GM12878 (cell line): ENCODE results near the gene SLCO4C1. TPM values are rescaled to one million over a fixed set of nuclear protein-coding genes. Genes with fewer than 3 reads are reported as not detected.

ENCODE experiments used
- ATAC-seq: fragments of 200-7000 bp; cut with Tn5 transposase; 3 replicates; pipeline ENCODE4 v1.9.1; 2020; ENCODE audit warnings: mild to moderate bottlenecking, moderate library complexity
- BruUV-seq: library from RNA; stranded (reverse); fragments of 400-500 nt; replicated peaks from 2 replicates; lab custom pipeline; 2021; lab: Mats Ljungman, UMichigan
- CTCF ChIA-PET: fragments of 300-600 bp; sonication (Branson Sonifier 250); formaldehyde crosslinking; extraction: SDS; loops from one replicate; lab custom pipeline; 2021; ENCODE audit warnings: inconsistent platforms; lab: Yijun Ruan, JAX
- POLR2A ChIA-PET: fragments of 350-600 bp; formaldehyde crosslinking; extraction: SDS; loops from one replicate; lab custom pipeline; 2021; ENCODE audit warnings: inconsistent platforms; lab: Charles Lee
- RAD21 ChIA-PET: fragments of 300-600 bp; sonication (Branson Sonifier 250); formaldehyde crosslinking; loops from one replicate; lab custom pipeline; 2023; ENCODE audit warnings: antibody characterized with exemption; ENCODE audit not compliant: unreplicated experiment; lab: Charles Lee
- SMC1A ChIA-PET: fragments of 300-600 bp; sonication (Branson Sonifier 250); formaldehyde crosslinking; loops from one replicate; lab custom pipeline; 2023; ENCODE audit not compliant: unreplicated experiment, uncharacterized antibody; lab: Charles Lee
- DNase-seq: peaks from one replicate; pipeline ENCODE4 v3.0.0-alpha.2; 2011; ENCODE audit warnings: low read depth, low spot score
- FAIRE-seq: peaks from 3 replicates; lab custom pipeline; 2011; peaks lifted over from hg19 to GRCh38; lab: Jason Lieb, UNC
- H2AFZ ChIP-seq: 2 replicates; pipeline ENCODE4 v1.6.0; 2011; ENCODE audit warnings: low read depth, low read length, control low read depth; ENCODE audit not compliant: control insufficient read depth
- H3K27ac ChIP-seq: 2 replicates; pipeline ENCODE4 v1.5.1; 2011; ENCODE audit warnings: control low read depth; ENCODE audit not compliant: control insufficient read depth, insufficient read depth
- H3K27me3 ChIP-seq, 2 experiments: replicated peaks in 1 of 2; 2 replicates each; pipeline versions ENCODE4 v1.6.0 to v1.6.1; 2011; ENCODE audit warnings: low read length in 1 of 2; ENCODE audit not compliant: control insufficient read depth in 2 of 2, insufficient read depth in 2 of 2
- H3K36me3 ChIP-seq, 2 experiments: 2 replicates each; pipeline ENCODE4 v1.5.1; 2011; ENCODE audit warnings: low read length in 1 of 2; ENCODE audit not compliant: control insufficient read depth in 2 of 2, insufficient read depth in 2 of 2
- H3K4me1 ChIP-seq: 2 replicates; pipeline ENCODE4 v1.6.1; 2011; ENCODE audit warnings: mild to moderate bottlenecking, low read length, moderate library complexity, mixed read lengths; ENCODE audit not compliant: control insufficient read depth, insufficient read depth
- H3K4me2 ChIP-seq: 2 replicates; pipeline ENCODE4 v1.6.0; 2011; ENCODE audit warnings: control low read depth; ENCODE audit not compliant: control insufficient read depth, insufficient read depth
- H3K4me3 ChIP-seq: fragments of 200-600 bp; sonication (generic); 2 replicates; pipeline ENCODE4 v1.5.1; 2016
- H3K79me2 ChIP-seq: 2 replicates; pipeline ENCODE4 v1.6.0; 2011; ENCODE audit warnings: low read length; ENCODE audit not compliant: control insufficient read depth, insufficient read depth
- H3K9ac ChIP-seq: 2 replicates; pipeline ENCODE4 v1.8.0; 2011; ENCODE audit warnings: low read length, control low read depth, mixed read lengths; ENCODE audit not compliant: control insufficient read depth, insufficient read depth
- H3K9me3 ChIP-seq: replicated peaks from 3 replicates; pipeline ENCODE4 v1.5.1; 2011; ENCODE audit warnings: mild to moderate bottlenecking, low read length; ENCODE audit not compliant: control insufficient read depth, insufficient read depth
- H4K20me1 ChIP-seq: 2 replicates; pipeline ENCODE4 v1.6.0; 2011; ENCODE audit not compliant: control insufficient read depth, insufficient read depth
- CBFB ChIP-seq: IDR thresholded peaks from 2 replicates; pipeline ENCODE4 v1.6.1; 2016; ENCODE audit warnings: antibody characterized with exemption, low read depth
- CBX3 ChIP-seq: fragments of 200-600 bp; sonication (generic); IDR thresholded peaks from 2 replicates; pipeline ENCODE4 v1.6.1; 2016; ENCODE audit warnings: low read depth, borderline replicate concordance
- DPF2 ChIP-seq: fragments of 450-650 bp; IDR thresholded peaks from 2 replicates; pipeline ENCODE4 v1.6.1; 2017; ENCODE audit warnings: mild to moderate bottlenecking
- HDAC6 ChIP-seq: fragments of 200-600 bp; sonication (generic); IDR thresholded peaks from one replicate; pipeline ENCODE4 v1.8.0; 2017; ENCODE audit warnings: antibody characterized with exemption; ENCODE audit not compliant: unreplicated experiment
- IKZF1 ChIP-seq: fragments of 450-650 bp; conservative IDR thresholded peaks from 2 replicates; pipeline ENCODE4 v1.6.1; 2017; ENCODE audit warnings: antibody characterized with exemption, mild to moderate bottlenecking
- MTA2 ChIP-seq: fragments of 450-650 bp; IDR thresholded peaks from 2 replicates; pipeline ENCODE4 v1.6.1; 2016; ENCODE audit warnings: low read depth, mild to moderate bottlenecking, moderate library complexity
- NFIC ChIP-seq: IDR thresholded peaks from 2 replicates; pipeline ENCODE4 v1.6.1; 2012; ENCODE audit warnings: low read depth, mild to moderate bottlenecking, inconsistent platforms, low read length, moderate library complexity
- NR2C1 ChIP-seq: fragments of 450-650 bp; IDR thresholded peaks from 2 replicates; pipeline ENCODE4 v1.6.1; 2017; ENCODE audit warnings: antibody characterized with exemption, mild to moderate bottlenecking, moderate library complexity
- SUPT20H ChIP-seq: IDR thresholded peaks from 2 replicates; pipeline ENCODE4 v1.6.1; 2011; ENCODE audit warnings: low read depth, mild to moderate bottlenecking, low read length, moderate library complexity, borderline replicate concordance; ENCODE audit not compliant: control insufficient read depth
- WGBS: methylation state at CpG from one replicate; pipeline ENCODE4 v1.1.6; 2016; ENCODE audit warnings: low lambda C conversion rate; ENCODE audit not compliant: insufficient replicate concordance, insufficient coverage; ENCODE audit errors: missing lambda C conversion rate; 5-methylcytosine and 5-hydroxymethylcytosine counted together
- in situ Hi-C: fragments of 300-500 bp; cut with MboI; formaldehyde crosslinking; loops from 9 replicates; pipeline ENCODE4 v1.14.3; 2018; ENCODE audit warnings: mixed read lengths
- intact Hi-C: fragments of 100-400 bp; cut with micrococcal nuclease; formaldehyde crosslinking; loops from one replicate; pipeline ENCODE4 v1.14.2; 2022; ENCODE audit not compliant: unreplicated experiment
- polyA plus RNA-seq, 11 experiments: library from polyadenylated mRNA; depleted of rRNA in 4 of 11; unstranded in 6 of 11; stranded (reverse) in 5 of 11; fragments of >200 nt; fragmentation: Nextera tagmentation in 4 of 11; fragmentation: Illumina TruSeq in 1 of 11; extraction: Ambion mirVana in 4 of 11; extraction: Trizol in 1 of 11; gene quantifications; 1 replicate in 1 of 11; 2 replicates in 10 of 11; pipeline versions ENCODE4 v1.2.1 to v1.2.3, GENCODE V29; 2011 to 2016; ENCODE audit warnings: inconsistent platforms in 2 of 11, missing spikeins in 2 of 11, low read depth in 1 of 11
- total RNA-seq, 4 experiments: library from RNA; depleted of rRNA in 3 of 4; stranded (reverse); fragments of >200 nt in 3 of 4; fragmentation: Illumina TruSeq in 1 of 4; extraction: Trizol in 1 of 4; gene quantifications; 2 replicates each; pipeline versions ENCODE4 v1.2.1 to v1.2.3, GENCODE V29; 2013 to 2021
- TF ChIP-seq, protein P1 (sequence below): IDR thresholded peaks from 2 replicates; pipeline ENCODE4 v1.6.1; 2012; ENCODE audit warnings: low read length, inconsistent platforms
- TF ChIP-seq, protein P2 (sequence below): fragments of 150-350 bp; IDR thresholded peaks from 2 replicates; pipeline ENCODE4 v1.6.1; 2014; ENCODE audit warnings: mild to moderate bottlenecking, low read depth, low read length
- TF ChIP-seq, protein P3 (sequence below): fragments of 450-650 bp; IDR thresholded peaks from 2 replicates; pipeline ENCODE4 v1.6.1; 2016; ENCODE audit warnings: mild to moderate bottlenecking
- TF ChIP-seq, protein P4 (sequence below): fragments of 450-650 bp; IDR thresholded peaks from 2 replicates; pipeline ENCODE4 v1.6.1; 2017; ENCODE audit warnings: mild to moderate bottlenecking
- TF ChIP-seq, protein P5 (sequence below): fragments of 450-650 bp; IDR thresholded peaks from 2 replicates; pipeline ENCODE4 v1.6.1; 2018; ENCODE audit warnings: borderline replicate concordance, mild to moderate bottlenecking; ENCODE audit not compliant: partially characterized antibody

Gene SLCO4C1
- total and polyA plus RNA-seq, 10 of the 15 experiments (the other 5 are each of a cell fraction or from before 2014, with no cell fraction given) = 0.12 to 3.9 (median 0.83) TPM

DNA sequence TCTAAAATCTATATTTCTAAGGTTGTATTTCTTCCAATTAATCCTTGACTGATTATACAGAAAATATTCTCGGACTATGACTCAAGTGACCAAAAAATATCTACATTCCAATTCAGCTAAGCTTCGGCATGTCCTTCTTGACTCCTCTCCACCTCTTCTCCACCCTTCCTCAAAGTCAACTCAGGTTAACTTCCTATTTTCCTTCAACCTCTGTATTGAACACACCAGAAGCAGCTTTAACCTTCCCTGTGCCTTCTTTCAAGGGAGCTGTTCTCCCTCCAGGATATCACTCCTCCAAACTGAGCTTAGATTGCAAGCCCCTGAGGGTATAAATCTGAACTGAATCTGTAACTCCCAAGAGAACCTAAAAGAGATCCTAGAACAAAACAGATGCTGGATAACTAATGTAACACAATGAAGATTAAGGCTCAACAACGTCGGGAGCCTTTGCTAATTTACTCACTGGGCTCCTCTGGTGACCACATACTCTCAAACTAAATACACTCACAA is 1.1 kb downstream of the SLCO4C1 start (continued):
- TF ChIP-seq HDAC6 (no peak), MTA2 (no peak), IKZF1 (no peak), DPF2 (no peak), CBFB (no peak), SUPT20H (no peak)
- TF ChIP-seq, protein P1, sequence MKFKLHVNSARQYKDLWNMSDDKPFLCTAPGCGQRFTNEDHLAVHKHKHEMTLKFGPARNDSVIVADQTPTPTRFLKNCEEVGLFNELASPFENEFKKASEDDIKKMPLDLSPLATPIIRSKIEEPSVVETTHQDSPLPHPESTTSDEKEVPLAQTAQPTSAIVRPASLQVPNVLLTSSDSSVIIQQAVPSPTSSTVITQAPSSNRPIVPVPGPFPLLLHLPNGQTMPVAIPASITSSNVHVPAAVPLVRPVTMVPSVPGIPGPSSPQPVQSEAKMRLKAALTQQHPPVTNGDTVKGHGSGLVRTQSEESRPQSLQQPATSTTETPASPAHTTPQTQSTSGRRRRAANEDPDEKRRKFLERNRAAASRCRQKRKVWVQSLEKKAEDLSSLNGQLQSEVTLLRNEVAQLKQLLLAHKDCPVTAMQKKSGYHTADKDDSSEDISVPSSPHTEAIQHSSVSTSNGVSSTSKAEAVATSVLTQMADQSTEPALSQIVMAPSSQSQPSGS = no peak
- TF ChIP-seq, protein P2, sequence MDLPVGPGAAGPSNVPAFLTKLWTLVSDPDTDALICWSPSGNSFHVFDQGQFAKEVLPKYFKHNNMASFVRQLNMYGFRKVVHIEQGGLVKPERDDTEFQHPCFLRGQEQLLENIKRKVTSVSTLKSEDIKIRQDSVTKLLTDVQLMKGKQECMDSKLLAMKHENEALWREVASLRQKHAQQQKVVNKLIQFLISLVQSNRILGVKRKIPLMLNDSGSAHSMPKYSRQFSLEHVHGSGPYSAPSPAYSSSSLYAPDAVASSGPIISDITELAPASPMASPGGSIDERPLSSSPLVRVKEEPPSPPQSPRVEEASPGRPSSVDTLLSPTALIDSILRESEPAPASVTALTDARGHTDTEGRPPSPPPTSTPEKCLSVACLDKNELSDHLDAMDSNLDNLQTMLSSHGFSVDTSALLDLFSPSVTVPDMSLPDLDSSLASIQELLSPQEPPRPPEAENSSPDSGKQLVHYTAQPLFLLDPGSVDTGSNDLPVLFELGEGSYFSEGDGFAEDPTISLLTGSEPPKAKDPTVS = no peak

DNA sequence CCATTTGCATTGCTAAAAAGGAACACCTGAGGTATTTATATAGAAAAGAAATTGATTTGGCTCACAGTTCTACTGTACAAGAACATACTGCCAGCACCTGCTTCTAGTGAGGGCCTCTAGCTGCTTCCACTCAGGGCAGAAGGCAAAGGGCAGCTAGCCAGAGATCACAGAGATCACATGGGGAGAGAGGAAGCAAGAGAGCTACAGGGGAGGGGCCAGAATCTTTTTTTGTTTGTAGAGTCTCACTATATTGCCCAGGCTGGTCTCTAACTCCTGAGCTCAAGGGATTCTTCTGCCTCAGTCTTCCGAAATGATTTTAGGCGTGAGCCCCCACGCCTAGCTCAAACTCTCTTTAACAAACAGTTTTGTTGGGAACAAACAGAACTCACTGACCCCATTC is 6.1 kb downstream of the SLCO4C1 start:
- H3K27me3 ChIP-seq = peaks cover 0 to 2% of the 10 kb centered on the region in 2 experiments; a peak in 1 of 4 replicates
- H3K79me2 ChIP-seq = no peaks in the 10 kb centered on the region
- ChIA-PET POLR2A (no interaction called here), RAD21 (no interaction called here), SMC1A (no interaction called here), CTCF (interaction anchor here (1.0 kb wide), 1 partner anchor 9 kb away, joined by 3 read pairs; no protein-coding TSS in a partner anchor)
- ATAC-seq (peak; percentile 67), FAIRE-seq (no peak), DNase-seq (no peak)
- BruUV-seq = no TSS peak
- no peaks in the 10 kb centered on the region for H4K20me1 ChIP-seq
- intact Hi-C loops = no loop called here
- no peak overlapping the region for H2AFZ ChIP-seq
- H3K36me3 ChIP-seq = no peaks in the 10 kb centered on the region
- in situ Hi-C loops = no loop called here
- no peak overlapping the region for H3K4me2 ChIP-seq
- no peaks in the 10 kb centered on the region for H3K4me1 ChIP-seq
- no peaks in the 10 kb centered on the region for H3K9me3 ChIP-seq
- no peak overlapping the region for H3K4me3 ChIP-seq
- H3K27ac ChIP-seq = no peak overlapping the region
- no peak overlapping the region for H3K9ac ChIP-seq
- WGBS = 95% methylated on average over 3 of the region's 3 CpGs
- TF ChIP-seq NFIC (no peak), CBX3 (no peak), NR2C1 (no peak)
- TF ChIP-seq, protein P3, sequence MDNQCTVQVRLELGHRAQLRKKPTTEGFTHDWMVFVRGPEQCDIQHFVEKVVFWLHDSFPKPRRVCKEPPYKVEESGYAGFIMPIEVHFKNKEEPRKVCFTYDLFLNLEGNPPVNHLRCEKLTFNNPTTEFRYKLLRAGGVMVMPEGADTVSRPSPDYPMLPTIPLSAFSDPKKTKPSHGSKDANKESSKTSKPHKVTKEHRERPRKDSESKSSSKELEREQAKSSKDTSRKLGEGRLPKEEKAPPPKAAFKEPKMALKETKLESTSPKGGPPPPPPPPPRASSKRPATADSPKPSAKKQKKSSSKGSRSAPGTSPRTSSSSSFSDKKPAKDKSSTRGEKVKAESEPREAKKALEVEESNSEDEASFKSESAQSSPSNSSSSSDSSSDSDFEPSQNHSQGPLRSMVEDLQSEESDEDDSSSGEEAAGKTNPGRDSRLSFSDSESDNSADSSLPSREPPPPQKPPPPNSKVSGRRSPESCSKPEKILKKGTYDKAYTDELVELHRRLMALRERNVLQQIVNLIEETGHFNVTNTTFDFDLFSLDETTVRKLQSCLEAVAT = no peak
- TF ChIP-seq, protein P4, sequence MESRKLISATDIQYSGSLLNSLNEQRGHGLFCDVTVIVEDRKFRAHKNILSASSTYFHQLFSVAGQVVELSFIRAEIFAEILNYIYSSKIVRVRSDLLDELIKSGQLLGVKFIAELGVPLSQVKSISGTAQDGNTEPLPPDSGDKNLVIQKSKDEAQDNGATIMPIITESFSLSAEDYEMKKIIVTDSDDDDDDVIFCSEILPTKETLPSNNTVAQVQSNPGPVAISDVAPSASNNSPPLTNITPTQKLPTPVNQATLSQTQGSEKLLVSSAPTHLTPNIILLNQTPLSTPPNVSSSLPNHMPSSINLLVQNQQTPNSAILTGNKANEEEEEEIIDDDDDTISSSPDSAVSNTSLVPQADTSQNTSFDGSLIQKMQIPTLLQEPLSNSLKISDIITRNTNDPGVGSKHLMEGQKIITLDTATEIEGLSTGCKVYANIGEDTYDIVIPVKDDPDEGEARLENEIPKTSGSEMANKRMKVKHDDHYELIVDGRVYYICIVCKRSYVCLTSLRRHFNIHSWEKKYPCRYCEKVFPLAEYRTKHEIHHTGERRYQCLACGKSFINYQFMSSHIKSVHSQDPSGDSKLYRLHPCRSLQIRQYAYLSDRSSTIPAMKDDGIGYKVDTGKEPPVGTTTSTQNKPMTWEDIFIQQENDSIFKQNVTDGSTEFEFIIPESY = no peak
- TF ChIP-seq, protein P5, sequence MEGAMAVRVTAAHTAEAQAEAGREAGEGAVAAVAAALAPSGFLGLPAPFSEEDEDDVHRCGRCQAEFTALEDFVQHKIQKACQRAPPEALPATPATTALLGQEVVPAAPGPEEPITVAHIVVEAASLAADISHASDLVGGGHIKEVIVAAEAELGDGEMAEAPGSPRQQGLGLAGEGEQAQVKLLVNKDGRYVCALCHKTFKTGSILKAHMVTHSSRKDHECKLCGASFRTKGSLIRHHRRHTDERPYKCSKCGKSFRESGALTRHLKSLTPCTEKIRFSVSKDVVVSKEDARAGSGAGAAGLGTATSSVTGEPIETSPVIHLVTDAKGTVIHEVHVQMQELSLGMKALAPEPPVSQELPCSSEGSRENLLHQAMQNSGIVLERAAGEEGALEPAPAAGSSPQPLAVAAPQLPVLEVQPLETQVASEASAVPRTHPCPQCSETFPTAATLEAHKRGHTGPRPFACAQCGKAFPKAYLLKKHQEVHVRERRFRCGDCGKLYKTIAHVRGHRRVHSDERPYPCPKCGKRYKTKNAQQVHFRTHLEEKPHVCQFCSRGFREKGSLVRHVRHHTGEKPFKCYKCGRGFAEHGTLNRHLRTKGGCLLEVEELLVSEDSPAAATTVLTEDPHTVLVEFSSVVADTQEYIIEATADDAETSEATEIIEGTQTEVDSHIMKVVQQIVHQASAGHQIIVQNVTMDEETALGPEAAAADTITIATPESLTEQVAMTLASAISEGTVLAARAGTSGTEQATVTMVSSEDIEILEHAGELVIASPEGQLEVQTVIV = no peak
